IMR-90 (cell line): ENCODE results near the gene POLRMT. TPM values are rescaled to one million over a fixed set of nuclear protein-coding genes. Genes with fewer than 3 reads are reported as not detected.
"Not testable (repeated sequence)": the region's sequence is repeated elsewhere in the genome, so short reads cannot be mapped to it uniquely, and the experiment has no call there.

Experiments
- ATAC-seq: fragments of 200-7000 bp; cut with Tn5 transposase; 2 replicates; pipeline ENCODE4 v1.9.1; 2020; ENCODE audit warnings: low read depth, mild to moderate bottlenecking, moderate library complexity
- BruUV-seq: library from RNA; stranded (reverse); fragments of 400-500 nt; replicated peaks from 2 replicates; lab custom pipeline; 2021; lab: Mats Ljungman, UMichigan
- CTCF ChIA-PET: fragments of 300-600 bp; formaldehyde crosslinking; extraction: SDS; loops from one replicate; lab custom pipeline; 2021; ENCODE audit warnings: antibody characterized with exemption; lab: Yijun Ruan, JAX
- POLR2A ChIA-PET: fragments of 300-600 bp; sonication (Branson Sonifier 250); formaldehyde crosslinking; loops from one replicate; lab custom pipeline; 2022; ENCODE audit warnings: antibody characterized with exemption; ENCODE audit not compliant: unreplicated experiment; lab: Charles Lee
- DNase-seq: peaks from one replicate; pipeline ENCODE4 v3.0.0; 2013
- H2AFZ ChIP-seq: replicated peaks from 2 replicates; pipeline ENCODE3; 2013; ENCODE audit warnings: low read length, mild to moderate bottlenecking; ENCODE audit not compliant: poor library complexity
- H2AK5ac ChIP-seq: 2 replicates; pipeline ENCODE4 v1.6.1; 2013; ENCODE audit warnings: low read depth, low read length, inconsistent platforms
- H2AK9ac ChIP-seq: replicated peaks from 2 replicates; pipeline ENCODE3; 2013; ENCODE audit warnings: mild to moderate bottlenecking, low read depth, low read length, moderate library complexity; ENCODE audit not compliant: poor library complexity
- H2BK120ac ChIP-seq: 2 replicates; pipeline ENCODE4 v1.6.1; 2013; ENCODE audit warnings: low read depth, low read length, inconsistent platforms
- H2BK15ac ChIP-seq: 3 replicates; pipeline ENCODE4 v1.6.1; 2013; ENCODE audit warnings: low read depth, low read length, inconsistent platforms
- H2BK20ac ChIP-seq: 2 replicates; pipeline ENCODE4 v1.6.1; 2013; ENCODE audit warnings: low read depth, mild to moderate bottlenecking, inconsistent platforms, low read length, moderate library complexity
- H2BK5ac ChIP-seq: 2 replicates; pipeline ENCODE4 v1.6.1; 2013; ENCODE audit warnings: mild to moderate bottlenecking, low read depth, low read length, inconsistent platforms; ENCODE audit not compliant: poor library complexity, severe bottlenecking
- H3K14ac ChIP-seq: replicated peaks from 2 replicates; pipeline ENCODE4 v1.6.1; 2013; ENCODE audit warnings: low read depth, low read length, inconsistent platforms
- H3K18ac ChIP-seq: 2 replicates; pipeline ENCODE4 v1.6.1; 2013; ENCODE audit warnings: low read depth, low read length, control low read depth
- H3K23ac ChIP-seq: 2 replicates; pipeline ENCODE4 v1.6.1; 2013; ENCODE audit warnings: low read depth, low read length, inconsistent platforms
- H3K27ac ChIP-seq: 2 replicates; pipeline ENCODE4 v1.5.1; 2013; ENCODE audit warnings: mild to moderate bottlenecking, control low read depth, low read length; ENCODE audit not compliant: insufficient read depth
- H3K27me3 ChIP-seq: 2 replicates; pipeline ENCODE4 v1.6.1; 2013; ENCODE audit warnings: low read length; ENCODE audit not compliant: control insufficient read depth, insufficient read depth
- H3K36me3 ChIP-seq: 2 replicates; pipeline ENCODE4 v1.6.1; 2013; ENCODE audit warnings: low read length, mixed read lengths; ENCODE audit not compliant: control insufficient read depth, insufficient read depth
- H3K4ac ChIP-seq: 2 replicates; pipeline ENCODE4 v1.6.1; 2013; ENCODE audit warnings: low read depth, low read length, inconsistent platforms
- H3K4me1 ChIP-seq: 2 replicates; pipeline ENCODE4 v1.6.1; 2013; ENCODE audit warnings: low read length, mixed read lengths; ENCODE audit not compliant: control insufficient read depth, insufficient read depth
- H3K4me2 ChIP-seq: 2 replicates; pipeline ENCODE4 v1.6.1; 2013; ENCODE audit warnings: low read depth, mild to moderate bottlenecking, control low read depth, low read length, moderate library complexity
- H3K4me3 ChIP-seq: 2 replicates; pipeline ENCODE4 v1.5.1; 2013; ENCODE audit warnings: low read depth, mild to moderate bottlenecking, control low read depth, low read length, moderate library complexity; ENCODE audit not compliant: insufficient read depth
- H3K56ac ChIP-seq: 2 replicates; pipeline ENCODE4 v1.6.1; 2013; ENCODE audit warnings: low read length, inconsistent platforms; ENCODE audit not compliant: insufficient read depth; ENCODE audit errors: extremely low read depth
- H3K79me1 ChIP-seq, 2 experiments: 2 replicates each; pipeline ENCODE4 v1.6.1; 2013; ENCODE audit warnings: low read length in 2 of 2, inconsistent platforms in 1 of 2, low read depth in 1 of 2
- H3K9ac ChIP-seq: 2 replicates; pipeline ENCODE4 v1.6.1; 2013; ENCODE audit warnings: low read depth, low read length, control low read depth
- H3K9me1 ChIP-seq: 2 replicates; pipeline ENCODE4 v1.6.1; 2013; ENCODE audit warnings: low read length, inconsistent platforms; ENCODE audit not compliant: insufficient read depth
- H3K9me3 ChIP-seq: 2 replicates; pipeline ENCODE4 v1.6.1; 2013; ENCODE audit warnings: low read length; ENCODE audit not compliant: control insufficient read depth, insufficient read depth
- H4K20me1 ChIP-seq: 2 replicates; pipeline ENCODE4 v1.6.1; 2013; ENCODE audit warnings: low read length, inconsistent platforms; ENCODE audit not compliant: insufficient read depth
- H4K5ac ChIP-seq: 2 replicates; pipeline ENCODE4 v1.6.1; 2013; ENCODE audit warnings: mild to moderate bottlenecking, low read depth, low read length, control low read depth
- H4K8ac ChIP-seq, 2 experiments: 2 replicates each; pipeline ENCODE4 v1.6.1; 2013; ENCODE audit warnings: low read depth in 2 of 2, low read length in 2 of 2, control low read depth in 1 of 2, inconsistent platforms in 1 of 2
- H4K91ac ChIP-seq: 2 replicates; pipeline ENCODE4 v1.6.1; 2013; ENCODE audit warnings: low read depth, low read length, inconsistent platforms; ENCODE audit not compliant: insufficient read depth
- USF2 ChIP-seq: fragments of 150-350 bp; IDR thresholded peaks from 2 replicates; pipeline ENCODE4 v1.6.1; 2017; ENCODE audit warnings: mild to moderate bottlenecking, antibody characterized with exemption, low read length, low read depth
- WGBS, 2 experiments: methylation state at CpG; one replicate each; pipeline versions ENCODE4 v1.1.5 to v1.1.7; 2013; ENCODE audit warnings: missing lambda C conversion rate in 2 of 2; ENCODE audit not compliant: insufficient read length in 1 of 2; ENCODE audit errors: extremely low coverage in 2 of 2; 5-methylcytosine and 5-hydroxymethylcytosine counted together
- dilution Hi-C: fragments of 300-500 bp; cut with HindIII; formaldehyde crosslinking; loops from one replicate; pipeline ENCODE4 v1.14.3; 2018; ENCODE audit warnings: low sequenced_read_pairs; ENCODE audit not compliant: unreplicated experiment
- in situ Hi-C: fragments of 300-500 bp; cut with MboI; formaldehyde crosslinking; loops from 3 replicates; pipeline ENCODE4 v1.14.3; 2019; ENCODE audit warnings: low sequenced_read_pairs, inconsistent platforms, mixed read lengths
- intact Hi-C: fragments of 100-400 bp; cut with micrococcal nuclease; formaldehyde crosslinking; loops from 2 replicates; pipeline ENCODE4 v1.10.0; 2022
- polyA plus RNA-seq, 3 experiments: library from polyadenylated mRNA; depleted of rRNA; stranded (reverse); fragments of >200 nt; gene quantifications; 2 replicates each; pipeline ENCODE4 v1.2.3, GENCODE V29; 2012; ENCODE audit warnings: low replicate concordance in 1 of 3
- total RNA-seq: library from RNA; depleted of rRNA; stranded (reverse); fragments of >200 nt; gene quantifications from 2 replicates; pipeline ENCODE4 v1.2.3, GENCODE V29; 2012

Gene POLRMT
- total and polyA plus RNA-seq, 2 of the 4 experiments (the other 2 are of a cell fraction), result 9.9 to 29.6 TPM

GRCh38 chr19:607301-608154, 25.8 kb downstream of the POLRMT start (continued):
- TF ChIP-seq USF2, result no peak

GRCh38 chr19:605061-605971, 28.0 kb downstream of the POLRMT start:
- H3K9me1 ChIP-seq, POLR2A ChIA-PET, H2BK15ac ChIP-seq, H2AK5ac ChIP-seq, H3K9ac ChIP-seq, ATAC-seq, H3K23ac ChIP-seq, H4K20me1 ChIP-seq, H4K8ac ChIP-seq, H3K18ac ChIP-seq, intact Hi-C loops, dilution Hi-C loops, H3K4ac ChIP-seq, H3K27ac ChIP-seq, H4K5ac ChIP-seq, H3K14ac ChIP-seq, H3K4me2 ChIP-seq, H2AK9ac ChIP-seq, BruUV-seq, H2BK5ac ChIP-seq, DNase-seq, CTCF ChIA-PET, H2AFZ ChIP-seq, H3K56ac ChIP-seq, H4K91ac ChIP-seq, H3K4me3 ChIP-seq, H3K36me3 ChIP-seq, H3K9me3 ChIP-seq, H3K4me1 ChIP-seq, H3K79me1 ChIP-seq, in situ Hi-C loops, H2BK120ac ChIP-seq, H3K27me3 ChIP-seq, H2BK20ac ChIP-seq: not testable (repeated sequence)
- WGBS, 2 experiments, result 74% methylated on average over 5 of the region's 34 CpGs; no CpG with 5 or more reads in 1 of the 2 experiments
